Measurements from ENCODE around the gene AP1G2. TPM values are rescaled to one million over a fixed set of nuclear protein-coding genes. Genes with fewer than 3 reads are reported as not detected.

AP1G2 gene
- total and polyA plus RNA-seq, 2 of the 4 experiments (the other 2 are of a cell fraction) = 2.9 to 19.2 TPM

DNA sequence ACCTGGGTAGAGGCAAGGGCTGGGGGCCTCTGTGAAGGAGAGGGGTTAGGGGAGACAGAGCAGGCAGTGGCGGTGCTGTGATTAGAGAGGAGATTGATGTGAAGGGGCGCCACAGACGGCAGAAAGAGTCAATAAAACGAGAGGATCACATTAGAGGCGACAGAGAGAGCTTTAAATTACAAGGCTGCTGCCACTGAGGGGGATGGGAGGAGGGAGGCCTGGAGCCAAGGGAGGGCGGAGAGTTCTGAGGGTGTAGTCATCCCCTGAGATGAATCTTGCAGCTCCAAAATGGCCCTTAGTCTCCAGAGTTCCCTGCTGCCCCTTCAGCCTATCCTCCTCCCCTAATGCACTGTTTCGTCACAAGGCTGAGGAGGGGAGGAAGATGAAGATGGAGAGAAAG is 28.8 kb downstream of the AP1G2 start:
- 0% methylated on average over 3 of the region's 7 CpGs; no CpG with 5 or more reads in 1 of the 2 experiments for WGBS, 2 experiments (ENCODE audit: extremely low coverage in 2 of 2, insufficient read length in 1 of 2)
- Histone ChIP-seq H2BK20ac (ENCODE audit: low read depth, low read length) (no peak overlapping the region), H4K20me1 (ENCODE audit: insufficient read depth, low read length) (no peaks in the 10 kb centered on the region; the same call in 1 of the 2 replicates), H3K4me1 (ENCODE audit: control insufficient read depth, insufficient read depth, low read length) (peaks cover 6% of the 10 kb centered on the region), H3K9me3 (ENCODE audit: control insufficient read depth, insufficient read depth, low read length) (no peaks in the 10 kb centered on the region), H3K56ac (ENCODE audit: extremely low read depth, insufficient read depth, low read length) (no peak overlapping the region), H2AK9ac (replicated peaks; ENCODE audit: low read depth, low read length, poor library complexity) (peak overlapping the region; percentile 61), H3K27me3 (ENCODE audit: control insufficient read depth, insufficient read depth, low read length) (no peaks in the 10 kb centered on the region), H4K5ac (ENCODE audit: low read depth, low read length) (no peak overlapping the region; the same call in 1 of the 2 replicates), H3K4me3 (ENCODE audit: insufficient read depth, low read depth, low read length) (no peak overlapping the region), H3K4ac (ENCODE audit: low read depth, low read length) (no peak overlapping the region), H3K9me1 (ENCODE audit: insufficient read depth, low read length) (no peaks in the 10 kb centered on the region), H3K36me3 (ENCODE audit: control insufficient read depth, insufficient read depth, low read length) (no peaks in the 10 kb centered on the region), H4K8ac (ENCODE audit: low read depth in 2 of 2, low read length in 2 of 2) (peak overlapping the region in 1 of 2 experiments; percentile 39; a peak in 2 of 4 replicates), H2AFZ (replicated peaks; ENCODE audit: low read length, poor library complexity) (peak overlapping the region; percentile 69), H3K9ac (ENCODE audit: low read depth, low read length) (no peak overlapping the region), H3K18ac (ENCODE audit: low read depth, low read length) (no peak overlapping the region), H3K23ac (ENCODE audit: low read depth, low read length) (peak overlapping the region; percentile 46; the same call in 1 of the 2 replicates), H2BK5ac (ENCODE audit: low read depth, low read length, poor library complexity, severe bottlenecking) (no peak overlapping the region), H3K27ac (ENCODE audit: insufficient read depth, low read length) (no peak overlapping the region), H3K79me1 (ENCODE audit: low read depth in 1 of 2, low read length in 2 of 2) (no peaks in the 10 kb centered on the region), H4K91ac (ENCODE audit: insufficient read depth, low read depth, low read length) (no peak overlapping the region), H3K14ac (replicated peaks; ENCODE audit: low read depth, low read length) (no peak overlapping the region; the same call in 1 of the 2 replicates), H2BK15ac (ENCODE audit: low read depth, low read length) (no peak overlapping the region), H2BK120ac (ENCODE audit: low read depth, low read length) (no peak overlapping the region), H2AK5ac (ENCODE audit: low read depth, low read length) (no peak overlapping the region), H3K4me2 (ENCODE audit: low read depth, low read length) (no peak overlapping the region)
- in situ Hi-C loops (cut with MboI; ENCODE audit: low sequenced_read_pairs) (no loop called here), intact Hi-C loops (cut with micrococcal nuclease) (no loop called here), dilution Hi-C loops (cut with HindIII; ENCODE audit: low sequenced_read_pairs, unreplicated experiment) (no loop called here)
- DNase-seq (peak; percentile 31), ATAC-seq (ENCODE audit: low read depth) (peak; percentile 86)
- ChIA-PET POLR2A (ENCODE audit: unreplicated experiment) (no interaction called here), CTCF (interaction anchor here (0.6 kb wide), 1 partner anchor 49 kb away, joined by 3 read pairs; no protein-coding TSS in a partner anchor)
- TF ChIP-seq SMC3 (IDR thresholded peaks at IDR 0.05; ENCODE audit: low read depth, low read length) = no peak
- TF ChIP-seq MXI1 (IDR thresholded peaks at IDR 0.05; ENCODE audit: borderline replicate concordance, low read depth, low read length) = no peak
- no peak for TF ChIP-seq NFE2L2 (IDR thresholded peaks at IDR 0.05; ENCODE audit: low read depth, low read length)
- no TSS peak for BruUV-seq (replicated peaks)

Measured in IMR-90 (cell line).